Astrocyte of the spinal cord (primary cell): ENCODE results near the gene SETD7.

Experiments
- DNase-seq: peaks from one replicate; pipeline ENCODE4 v3.0.0; 2011; ENCODE audit warnings: low read depth, low spot score
- H3K4me3 ChIP-seq: 2 replicates; pipeline ENCODE4 v1.5.1; 2011; ENCODE audit warnings: low read depth, mild to moderate bottlenecking, low read length, moderate library complexity
- CTCF ChIP-seq: IDR thresholded peaks from 2 replicates; pipeline ENCODE4 v1.5.1; 2012; ENCODE audit warnings: low read depth, mild to moderate bottlenecking, low read length, inconsistent platforms
- in situ Hi-C: cut with HindIII; loops from 2 replicates; pipeline ENCODE4 v1.10.0; 2017; ENCODE audit warnings: low sequenced_read_pairs

The SETD7 gene

DNA sequence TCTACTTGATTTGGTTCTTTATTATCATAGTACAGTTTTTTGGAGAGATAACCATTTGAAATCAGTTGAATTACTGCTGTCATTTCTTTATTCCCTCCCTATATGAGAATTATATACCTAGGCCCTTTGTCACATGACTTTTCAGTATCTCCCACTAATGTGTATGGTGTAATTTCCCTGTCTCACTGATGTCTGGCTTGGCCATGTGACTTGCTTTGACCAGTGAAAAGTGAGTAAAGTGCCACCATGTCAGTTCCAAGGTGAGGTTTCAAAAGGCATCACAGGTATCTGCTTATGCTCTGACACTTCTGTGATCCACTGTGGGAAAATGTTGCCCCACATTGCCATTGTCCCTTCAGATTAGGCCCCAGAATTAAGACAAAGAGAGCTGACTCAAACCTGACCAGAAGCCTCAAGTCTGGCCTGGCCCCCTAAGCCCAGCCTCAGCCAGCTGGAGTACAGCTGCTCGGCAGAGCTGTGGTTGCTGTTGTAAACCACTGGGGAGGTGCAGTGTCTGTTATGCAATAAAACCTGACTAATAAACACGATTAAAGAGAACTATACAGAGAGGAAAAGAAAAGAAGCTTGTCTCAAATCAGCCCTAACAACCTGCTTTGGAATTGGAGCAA, 27.5 kb downstream of the SETD7 start:
- TF ChIP-seq CTCF, result no peak
- DNase-seq, result peak; percentile 87
- in situ Hi-C loops, result no loop called here
- no peak overlapping the region for H3K4me3 ChIP-seq

- DNase-seq, result no peak
- TF ChIP-seq CTCF, result no peak
- in situ Hi-C loops, result no loop called here
- H3K4me3 ChIP-seq, result no peak overlapping the region
Measured at GRCh38 chr4:139526928-139527327, 29.1 kb downstream of the SETD7 start.

- no peak overlapping the region for H3K4me3 ChIP-seq
- DNase-seq, result no peak
- in situ Hi-C loops, result no loop called here
- no peak for TF ChIP-seq CTCF
Measured at GRCh38 chr4:139525414-139525813, 30.6 kb downstream of the SETD7 start.

DNA sequence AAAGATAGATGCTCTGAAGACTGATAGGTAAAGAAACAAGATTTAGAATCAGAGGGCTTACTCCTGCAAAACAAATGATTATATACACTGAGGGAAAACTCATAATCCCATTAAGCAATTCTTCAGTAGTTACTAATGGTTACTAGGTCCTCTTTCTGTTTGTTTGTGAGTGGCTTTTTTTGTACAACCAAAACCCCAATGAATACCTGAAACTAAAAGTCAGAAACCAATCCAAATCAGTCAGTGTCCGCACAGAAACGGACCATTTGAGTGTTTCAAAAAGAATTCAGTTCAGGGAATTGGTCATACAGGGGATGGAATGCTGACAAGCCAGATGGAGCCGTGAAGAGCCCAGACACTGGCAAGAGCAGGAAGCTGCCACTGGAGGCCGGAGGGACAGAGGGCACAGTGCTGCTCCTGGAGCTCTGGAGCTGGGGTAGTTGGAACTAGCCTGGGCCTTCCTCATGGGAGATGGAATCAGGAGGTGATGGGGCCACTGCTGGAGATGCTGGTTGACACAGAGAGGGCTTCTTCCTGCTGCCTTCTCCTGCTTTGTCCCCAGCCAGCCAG, 31.9 kb downstream of the SETD7 start:
- DNase-seq, result no peak
- in situ Hi-C loops, result no loop called here
- TF ChIP-seq CTCF, result no peak
- H3K4me3 ChIP-seq, result no peak overlapping the region

DNA sequence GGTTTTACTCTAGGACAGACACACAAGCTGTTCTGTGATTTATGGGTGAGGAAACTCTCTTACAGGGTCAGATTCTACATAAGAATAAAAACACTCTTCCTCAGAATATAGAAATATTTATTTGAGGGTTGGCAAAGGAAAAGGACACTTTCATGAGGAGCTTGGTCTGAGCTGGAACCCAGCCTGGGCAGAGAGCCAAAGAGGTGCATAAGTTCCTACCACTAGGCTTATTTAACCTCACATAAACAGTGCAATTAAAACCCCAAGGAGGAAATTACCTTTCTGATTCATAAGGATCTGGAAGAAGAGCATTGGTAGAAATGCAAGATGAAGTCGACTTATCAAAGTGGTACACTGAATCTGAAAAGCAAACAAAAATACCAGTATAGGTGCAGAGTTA, 32.9 kb downstream of the SETD7 start:
- peak; percentile 35 for DNase-seq
- in situ Hi-C loops, result no loop called here
- no peak for TF ChIP-seq CTCF
- no peak overlapping the region for H3K4me3 ChIP-seq

- no peak for DNase-seq
- in situ Hi-C loops, result no loop called here
- TF ChIP-seq CTCF, result no peak
- no peak overlapping the region for H3K4me3 ChIP-seq
Measured at GRCh38 chr4:139522457-139522856, 33.6 kb downstream of the SETD7 start.
